Activated T-cell treated with anti-CD3 and anti-CD28 coated beads, Interleukin-2, amount 50 U/mL, for 24 hours (primary cell): ENCODE data around the gene CDC16.
"Not testable (repeated sequence)": the region's sequence is repeated elsewhere in the genome, so short reads cannot be mapped to it uniquely, and the experiment has no call there.

Experiments used
- DNase-seq: peaks from one replicate; pipeline ENCODE4 v3.0.0-alpha.2; 2020
- H3K27ac Mint-ChIP-seq: 2 replicates; pipeline ENCODE4 v1.8.0; 2020; ENCODE audit warnings: mild to moderate bottlenecking, mixed read lengths
- H3K27me3 Mint-ChIP-seq: 2 replicates; pipeline ENCODE4 v1.8.0; 2020; ENCODE audit warnings: mixed read lengths
- H3K36me3 Mint-ChIP-seq: 2 replicates; pipeline ENCODE4 v1.8.0; 2020; ENCODE audit warnings: low read depth, mixed read lengths
- H3K4me1 Mint-ChIP-seq: 2 replicates; pipeline ENCODE4 v1.8.0; 2020; ENCODE audit warnings: low read depth, mixed read lengths
- H3K4me3 Mint-ChIP-seq: 2 replicates; pipeline ENCODE4 v1.8.0; 2020; ENCODE audit warnings: mild to moderate bottlenecking, moderate library complexity, mixed read lengths
- H3K9me3 Mint-ChIP-seq: 2 replicates; pipeline ENCODE4 v1.8.0; 2020; ENCODE audit warnings: mixed read lengths

The CDC16 gene

DNA sequence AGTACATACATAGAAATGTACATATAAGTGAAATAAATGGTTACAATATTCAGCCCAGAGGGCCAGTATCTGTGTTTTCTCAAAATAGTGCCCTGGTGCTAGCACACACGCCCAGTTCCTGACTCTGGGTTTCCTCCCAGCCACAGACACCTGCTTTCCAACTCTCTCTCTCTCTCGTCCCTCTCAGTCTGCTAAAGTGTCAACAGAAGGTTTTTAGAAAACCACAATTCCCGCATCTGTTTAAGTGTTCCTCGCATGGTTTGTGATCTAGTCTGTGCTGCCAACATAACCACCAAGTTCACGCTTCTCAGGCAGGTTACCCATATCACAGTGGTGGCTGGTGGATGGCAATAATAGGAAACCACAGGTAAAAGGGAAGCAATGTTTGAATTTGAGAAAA lies 28.9 kb downstream of the CDC16 start:
- Mint-ChIP-seq H3K4me3 (no peak overlapping the region), H3K9me3 (no peaks in the 10 kb centered on the region)

GRCh38 chr13:114264313-114264712 lies 29.6 kb downstream of the CDC16 start:
- Mint-ChIP-seq H3K36me3 (peaks cover 98% of the 10 kb centered on the region), H3K4me1 (peaks cover 63% of the 10 kb centered on the region)
- not testable (repeated sequence) for H3K9me3 Mint-ChIP-seq, H3K27ac Mint-ChIP-seq, H3K4me3 Mint-ChIP-seq, H3K27me3 Mint-ChIP-seq, DNase-seq

More for the DNA sequence above, 28.9 kb downstream of the CDC16 start:
- Mint-ChIP-seq H3K27me3 (no peaks in the 10 kb centered on the region), H3K4me1 (peaks cover 56% of the 10 kb centered on the region), H3K36me3 (peaks cover 98% of the 10 kb centered on the region), H3K27ac (peak overlapping the region; percentile 78)
- DNase-seq: no peak

GRCh38 chr13:114264886-114265611 lies 30.4 kb downstream of the CDC16 start:
- Mint-ChIP-seq H3K4me3 (no peak overlapping the region), H3K36me3 (peaks cover 95% of the 10 kb centered on the region), H3K4me1 (peaks cover 61% of the 10 kb centered on the region), H3K27ac (peak overlapping the region; percentile 29), H3K27me3 (no peaks in the 10 kb centered on the region), H3K9me3 (no peaks in the 10 kb centered on the region)
- no peak for DNase-seq

DNA sequence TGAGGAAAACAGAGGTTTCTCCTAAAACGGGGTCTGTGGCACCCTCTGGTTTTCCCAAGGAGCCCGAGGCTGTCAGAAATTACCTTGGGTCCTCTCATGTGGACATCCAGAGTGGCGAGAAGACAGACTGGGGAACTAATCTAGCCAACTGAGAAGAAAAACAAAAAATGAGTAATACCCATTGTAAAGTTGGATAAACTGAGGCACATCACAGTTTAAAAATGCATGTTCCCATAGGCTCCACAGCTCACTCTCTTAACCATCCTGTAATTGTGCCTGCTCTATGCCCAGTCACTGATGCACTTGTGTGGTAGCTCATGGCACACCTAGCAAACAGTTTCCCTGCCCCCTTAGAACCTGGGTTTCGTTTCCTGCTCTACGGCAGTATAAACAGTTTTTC lies 31.5 kb downstream of the CDC16 start:
- no peak for DNase-seq
- H3K27me3 Mint-ChIP-seq: no peaks in the 10 kb centered on the region
- no peak overlapping the region for H3K27ac Mint-ChIP-seq
- peaks cover 52% of the 10 kb centered on the region for H3K4me1 Mint-ChIP-seq
- peaks cover 94% of the 10 kb centered on the region for H3K36me3 Mint-ChIP-seq
- no peak overlapping the region for H3K4me3 Mint-ChIP-seq
- H3K9me3 Mint-ChIP-seq: no peaks in the 10 kb centered on the region

DNA sequence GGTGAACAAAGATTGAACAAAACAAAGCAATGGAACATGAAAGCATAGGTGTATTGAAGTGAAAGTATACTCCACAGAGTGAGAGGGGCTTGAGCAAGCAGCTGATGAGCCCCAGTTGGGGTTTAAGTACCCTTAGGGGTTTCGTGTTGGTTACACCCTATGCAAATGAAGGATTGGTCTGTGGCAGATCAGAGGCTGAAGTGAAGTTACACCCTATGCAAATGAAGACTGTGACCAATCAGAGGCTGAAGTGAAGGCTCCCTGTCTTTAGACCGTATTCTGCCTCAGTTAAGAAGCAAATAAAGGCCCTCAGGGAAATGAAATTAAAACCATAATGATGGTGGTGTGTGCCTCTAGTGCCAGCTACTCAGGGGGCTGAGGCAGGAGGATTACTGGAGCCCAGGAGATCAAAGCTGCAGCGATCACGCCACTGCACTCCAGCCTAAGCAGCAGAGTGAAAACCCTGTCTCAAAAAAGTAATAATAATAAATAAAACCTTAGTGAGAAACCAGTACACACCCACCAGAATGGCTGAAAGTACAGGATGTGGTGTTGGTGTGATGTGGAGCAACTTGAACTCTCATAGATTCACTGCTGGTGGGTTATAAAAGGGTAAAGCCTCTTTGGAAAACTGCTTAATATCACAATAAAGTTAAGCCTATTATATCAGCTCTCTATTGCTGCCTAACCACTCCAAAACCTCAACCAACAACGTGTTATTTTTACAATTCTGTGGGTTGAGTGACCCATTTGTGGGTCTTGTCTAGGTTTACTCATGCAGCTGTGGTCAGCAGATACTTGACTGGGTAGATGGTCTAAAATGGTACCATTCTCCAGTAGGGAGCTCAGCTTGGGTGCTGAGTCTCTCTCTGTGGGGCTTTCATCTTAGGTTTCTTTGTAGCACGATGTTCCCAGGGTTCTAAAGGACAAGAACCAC lies 33.9 kb downstream of the CDC16 start:
- Mint-ChIP-seq H3K27me3 (no peaks in the 10 kb centered on the region), H3K4me1 (peaks cover 31% of the 10 kb centered on the region), H3K9me3 (no peaks in the 10 kb centered on the region), H3K4me3 (peak overlapping the region; percentile 12), H3K27ac (peak overlapping the region; percentile 90), H3K36me3 (peaks cover 90% of the 10 kb centered on the region)
- DNase-seq: no peak

GRCh38 chr13:114269281-114269770 lies 34.6 kb downstream of the CDC16 start:
- H3K36me3 Mint-ChIP-seq: peaks cover 88% of the 10 kb centered on the region
- no peaks in the 10 kb centered on the region for H3K27me3 Mint-ChIP-seq
- DNase-seq: no peak
- H3K4me1 Mint-ChIP-seq: peaks cover 29% of the 10 kb centered on the region
- H3K27ac Mint-ChIP-seq: peak overlapping the region; percentile 90
- no peak overlapping the region for H3K4me3 Mint-ChIP-seq
- H3K9me3 Mint-ChIP-seq: no peaks in the 10 kb centered on the region

GRCh38 chr13:114272977-114273376 lies 38.3 kb downstream of the CDC16 start:
- Mint-ChIP-seq H3K4me1 (peaks cover 24% of the 10 kb centered on the region), H3K27me3 (no peaks in the 10 kb centered on the region), H3K27ac (peak overlapping the region; percentile 13), H3K9me3 (no peaks in the 10 kb centered on the region), H3K36me3 (peaks cover 87% of the 10 kb centered on the region), H3K4me3 (no peak overlapping the region)
- DNase-seq: no peak

GRCh38 chr13:114275304-114275703 lies 40.6 kb downstream of the CDC16 start:
- no peak overlapping the region for H3K27ac Mint-ChIP-seq

DNA sequence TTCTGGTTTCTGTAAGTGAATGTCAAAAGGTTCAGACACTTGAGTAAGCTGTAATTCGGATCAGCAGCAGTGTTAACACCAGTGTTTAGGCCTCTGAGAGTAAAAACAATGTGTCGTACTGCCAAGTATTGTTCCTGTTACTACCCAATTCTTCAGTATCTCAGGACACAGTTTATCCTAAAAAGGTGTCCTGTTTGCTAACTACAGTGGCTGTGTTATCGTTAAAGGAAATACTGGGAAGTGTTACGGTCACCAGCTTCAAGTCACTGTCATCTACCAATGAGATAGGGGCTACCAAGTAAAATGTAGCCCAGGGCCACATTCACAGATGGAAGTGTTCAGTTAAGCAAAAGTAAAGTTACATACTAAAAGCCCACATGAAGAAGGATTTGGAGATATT lies 44.4 kb downstream of the CDC16 start:
- H3K27ac Mint-ChIP-seq: peak overlapping the region; percentile 96
- no peak overlapping the region for H3K4me3 Mint-ChIP-seq
- H3K27me3 Mint-ChIP-seq: no peaks in the 10 kb centered on the region
- peaks cover 44% of the 10 kb centered on the region for H3K4me1 Mint-ChIP-seq
- no peak for DNase-seq
- H3K36me3 Mint-ChIP-seq: peaks cover 80% of the 10 kb centered on the region
- no peaks in the 10 kb centered on the region for H3K9me3 Mint-ChIP-seq

More at GRCh38 chr13:114275304-114275703, 40.6 kb downstream of the CDC16 start:
- Mint-ChIP-seq H3K27me3 (no peaks in the 10 kb centered on the region), H3K36me3 (peaks cover 85% of the 10 kb centered on the region), H3K9me3 (no peaks in the 10 kb centered on the region), H3K4me3 (no peak overlapping the region), H3K4me1 (peaks cover 27% of the 10 kb centered on the region)
- DNase-seq: no peak

GRCh38 chr13:114279758-114280355 lies 45.2 kb downstream of the CDC16 start:
- peak overlapping the region; percentile 96 for H3K27ac Mint-ChIP-seq
- no peaks in the 10 kb centered on the region for H3K9me3 Mint-ChIP-seq
- peak overlapping the region; percentile 89 for H3K4me3 Mint-ChIP-seq
- H3K27me3 Mint-ChIP-seq: no peaks in the 10 kb centered on the region
- H3K4me1 Mint-ChIP-seq: peaks cover 48% of the 10 kb centered on the region
- peaks cover 80% of the 10 kb centered on the region for H3K36me3 Mint-ChIP-seq
- DNase-seq: no peak

- Mint-ChIP-seq H3K27me3 (no peaks in the 10 kb centered on the region), H3K4me1 (peaks cover 58% of the 10 kb centered on the region), H3K4me3 (peak within 1 kb of the TSS; percentile 89), H3K36me3 (peaks cover 80% of the 10 kb centered on the region), H3K27ac (peak within 1 kb of the TSS; percentile 96), H3K9me3 (no peaks in the 10 kb centered on the region)
- peak; percentile 95 for DNase-seq
These were observed 46.8 kb downstream of the CDC16 start, which contains the start of gene UPF3A for GRCh38 chr13:114281351-114282040. Gene UPF3A (plus strand): TSS chr13:114281601. CDS start chr13:114281640, 39 bp downstream.

- peaks cover 80% of the 10 kb centered on the region for H3K36me3 Mint-ChIP-seq
- H3K4me3 Mint-ChIP-seq: peak overlapping the region; percentile 89
- no peaks in the 10 kb centered on the region for H3K9me3 Mint-ChIP-seq
- H3K27ac Mint-ChIP-seq: peak overlapping the region; percentile 96
- peaks cover 58% of the 10 kb centered on the region for H3K4me1 Mint-ChIP-seq
- DNase-seq: peak; percentile 66
- H3K27me3 Mint-ChIP-seq: no peaks in the 10 kb centered on the region
These were observed 47.5 kb downstream of the CDC16 start for GRCh38 chr13:114282041-114282670.

GRCh38 chr13:114283576-114283975 lies 48.9 kb downstream of the CDC16 start:
- Mint-ChIP-seq H3K4me3 (peak overlapping the region; percentile 32), H3K9me3 (no peaks in the 10 kb centered on the region), H3K36me3 (peaks cover 83% of the 10 kb centered on the region), H3K4me1 (peaks cover 56% of the 10 kb centered on the region), H3K27me3 (no peaks in the 10 kb centered on the region), H3K27ac (peak overlapping the region; percentile 60)
- no peak for DNase-seq
